HG02759 (cell line): Measurements from ENCODE around the gene MICU1.
"Not testable (repeated sequence)": the region's sequence is repeated elsewhere in the genome, so short reads cannot be mapped to it uniquely, and the experiment has no call there.

Experiments
- ATAC-seq: cut with Tn5 transposase; IDR thresholded peaks from one replicate; pipeline ENCODE4 v1.9.1; 2021; ENCODE audit warnings: mild to moderate bottlenecking, moderate library complexity; ENCODE audit not compliant: unreplicated experiment

MICU1 gene, protein sequence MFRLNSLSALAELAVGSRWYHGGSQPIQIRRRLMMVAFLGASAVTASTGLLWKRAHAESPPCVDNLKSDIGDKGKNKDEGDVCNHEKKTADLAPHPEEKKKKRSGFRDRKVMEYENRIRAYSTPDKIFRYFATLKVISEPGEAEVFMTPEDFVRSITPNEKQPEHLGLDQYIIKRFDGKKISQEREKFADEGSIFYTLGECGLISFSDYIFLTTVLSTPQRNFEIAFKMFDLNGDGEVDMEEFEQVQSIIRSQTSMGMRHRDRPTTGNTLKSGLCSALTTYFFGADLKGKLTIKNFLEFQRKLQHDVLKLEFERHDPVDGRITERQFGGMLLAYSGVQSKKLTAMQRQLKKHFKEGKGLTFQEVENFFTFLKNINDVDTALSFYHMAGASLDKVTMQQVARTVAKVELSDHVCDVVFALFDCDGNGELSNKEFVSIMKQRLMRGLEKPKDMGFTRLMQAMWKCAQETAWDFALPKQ

DNA sequence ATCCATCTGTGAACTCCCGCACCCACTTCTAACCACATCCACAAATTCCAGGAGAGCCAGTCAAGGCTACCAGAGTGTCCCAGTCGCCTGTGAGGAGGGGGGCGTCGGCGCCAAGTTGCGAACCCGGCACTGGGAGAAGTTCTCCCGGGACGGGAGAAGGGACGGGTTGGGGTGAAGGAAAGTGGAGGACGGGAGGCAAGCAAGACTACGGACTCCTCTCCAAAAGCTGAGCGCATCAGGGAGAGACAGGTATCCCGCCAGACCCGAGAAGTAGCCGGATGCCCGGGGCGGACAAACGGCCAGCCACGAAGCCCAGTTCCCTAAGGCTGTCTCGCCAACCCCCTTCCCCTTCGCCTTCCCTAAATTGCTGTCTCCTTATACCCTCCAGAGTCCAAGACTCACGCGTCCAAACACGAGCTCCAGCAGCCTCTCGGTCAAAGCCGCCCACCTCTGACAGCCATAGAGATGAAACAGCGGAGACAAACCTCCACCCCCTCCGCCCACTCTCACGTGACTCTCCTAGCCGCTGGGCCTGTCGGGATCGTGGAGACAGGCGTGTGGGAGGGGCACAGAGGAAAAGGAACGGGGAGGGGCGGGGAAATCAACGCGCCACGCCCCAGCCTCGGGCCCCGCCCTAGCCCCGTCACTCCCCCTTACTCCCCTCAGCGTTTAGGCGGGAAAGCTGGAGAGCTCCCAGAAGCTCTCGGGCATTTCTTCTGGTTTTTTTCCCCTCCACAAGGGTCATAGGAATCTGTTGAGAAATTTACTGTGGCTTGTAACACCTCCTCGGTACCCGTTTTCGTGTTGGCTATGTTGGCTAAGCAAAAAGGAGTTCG, at the start of gene MICU1:
Gene MICU1 (minus strand): TSS at position 472 of the 836 bp plus-strand sequence. CDS start 59,286 bp downstream, outside the sequence.
- peak; percentile 95 for ATAC-seq

- not testable (repeated sequence) for ATAC-seq
Measured at GRCh38 chr10:72674174-72674573, 48.3 kb upstream of the MICU1 start.

- ATAC-seq: no peak
Measured at GRCh38 chr10:72673280-72673679, 47.4 kb upstream of the MICU1 start.

DNA sequence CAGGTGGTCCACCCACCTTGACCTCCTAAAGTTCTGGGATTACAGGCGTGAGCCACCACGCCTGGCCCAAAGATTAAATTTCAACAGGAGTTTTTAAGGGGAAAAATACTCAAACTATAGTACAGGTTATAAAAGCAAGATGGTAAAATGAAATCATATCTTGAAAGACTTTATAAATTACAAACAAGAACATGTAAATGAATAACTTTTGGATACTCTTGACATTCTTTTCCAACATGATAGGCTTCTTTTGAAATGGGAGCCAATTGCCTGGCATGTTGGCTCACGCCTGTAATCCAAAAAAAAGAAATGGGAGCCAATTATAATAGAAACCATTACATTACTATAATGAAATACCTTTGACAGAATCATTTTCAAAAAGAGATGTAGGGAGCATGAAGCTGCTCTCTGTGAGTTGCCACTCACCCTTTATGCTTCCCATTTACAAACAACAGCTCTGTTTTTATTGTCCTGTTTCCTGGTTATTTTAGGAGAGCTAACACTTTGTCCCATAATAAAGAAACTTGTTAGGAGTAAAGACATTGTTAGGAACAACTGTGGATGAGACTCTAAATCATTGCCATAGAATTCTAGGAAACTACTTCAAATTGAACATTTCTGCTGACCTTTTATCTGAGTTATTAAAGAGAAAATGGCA, 41.5 kb upstream of the MICU1 start:
- no peak for ATAC-seq

DNA sequence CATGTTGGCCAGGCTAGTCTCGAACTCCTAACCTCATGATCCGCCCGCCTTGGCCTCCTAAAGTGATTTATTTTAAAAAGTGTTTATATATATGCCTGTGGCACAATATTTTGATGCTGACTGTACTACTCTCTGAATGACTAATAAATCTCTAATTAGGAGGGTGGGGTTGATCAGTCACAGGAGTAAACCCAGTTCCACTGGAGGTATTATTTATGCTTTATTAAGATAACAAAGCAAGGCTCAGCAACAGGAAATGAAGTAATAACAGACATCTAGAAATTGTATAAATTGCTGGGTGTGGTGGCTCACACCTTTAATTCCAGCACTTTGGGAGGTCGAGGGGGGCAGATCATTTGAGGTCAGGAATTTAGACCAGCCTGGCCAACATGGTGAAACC, 40.0 kb upstream of the MICU1 start:
- no peak for ATAC-seq

- no peak for ATAC-seq
Measured at GRCh38 chr10:72663971-72664370, 38.1 kb upstream of the MICU1 start.

DNA sequence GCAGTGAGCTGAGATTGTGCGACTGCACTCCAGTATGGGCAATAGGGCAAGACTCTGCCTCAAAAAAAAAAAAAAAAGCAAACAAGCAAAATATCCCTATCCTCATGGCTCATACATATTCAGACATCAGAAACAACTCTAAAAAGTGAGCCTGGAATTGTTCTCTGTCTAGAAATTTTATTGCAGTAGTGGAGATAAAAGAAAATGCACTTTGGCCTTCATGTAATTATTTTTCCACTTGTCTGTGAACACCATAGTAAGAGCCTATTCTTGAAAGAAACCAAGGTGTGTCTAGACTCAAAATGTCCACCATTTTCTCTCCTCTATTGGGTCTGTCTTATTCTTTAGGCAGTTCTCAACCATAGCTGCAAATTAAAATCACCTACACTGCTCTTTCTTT, 35.6 kb upstream of the MICU1 start:
- ATAC-seq: no peak

DNA sequence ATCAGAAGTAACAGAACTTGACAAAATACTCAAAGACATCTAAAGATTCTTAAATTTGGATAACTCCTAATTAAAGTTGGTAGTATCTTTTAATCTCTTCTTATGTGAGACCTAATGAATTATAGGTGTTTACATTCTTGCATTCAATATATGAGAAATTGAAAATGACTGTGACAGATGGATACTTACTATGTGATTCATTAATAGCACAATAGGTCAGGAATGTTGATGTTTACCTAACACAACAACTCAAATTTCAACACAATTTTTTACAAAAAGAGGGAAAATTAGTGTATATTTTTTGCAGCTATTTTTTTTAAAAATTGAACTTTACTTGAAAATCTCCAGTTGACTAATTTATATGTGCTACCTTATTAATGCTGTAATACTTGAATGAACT, 34.3 kb upstream of the MICU1 start:
- no peak for ATAC-seq

DNA sequence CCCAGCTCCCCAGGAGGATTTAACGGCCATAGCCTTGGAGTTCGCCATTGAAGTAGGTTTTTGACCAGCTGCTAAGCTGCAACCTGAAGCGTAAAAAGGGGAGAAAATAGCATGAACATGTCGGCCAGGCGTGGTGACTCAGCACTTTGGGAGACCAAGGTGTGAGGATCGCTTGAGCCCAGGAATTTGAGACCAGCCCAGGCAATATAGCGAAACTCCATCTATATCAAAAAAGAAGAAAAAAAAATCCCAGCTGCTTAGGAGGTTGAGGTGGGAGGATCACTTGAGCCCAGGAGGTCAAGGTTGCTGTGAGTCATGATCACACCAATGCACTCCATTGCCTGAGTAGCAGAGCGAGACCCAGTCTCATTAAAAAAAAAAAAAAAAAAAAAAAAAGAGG, 33.8 kb upstream of the MICU1 start:
- ATAC-seq: no peak

- ATAC-seq: no peak
Measured at GRCh38 chr10:72658696-72659400, 33.0 kb upstream of the MICU1 start.

DNA sequence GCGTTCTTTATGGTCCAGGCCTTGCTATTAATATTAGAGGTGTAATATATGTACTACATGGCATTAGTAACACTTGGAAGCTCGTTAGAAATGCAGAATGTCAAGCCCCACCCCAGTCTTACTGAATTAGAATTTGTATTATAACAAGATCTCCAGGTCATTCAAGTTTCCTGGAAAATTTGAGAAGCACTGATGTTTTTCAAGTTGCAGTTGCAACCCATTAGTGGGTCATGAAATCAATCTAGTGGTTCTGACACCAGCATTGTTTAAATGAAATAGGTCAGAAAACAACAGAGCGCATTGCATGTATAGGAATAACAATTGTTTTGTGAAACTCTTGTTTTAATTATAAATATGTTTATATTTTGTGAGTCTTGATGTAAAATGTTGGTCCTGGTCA, 28.8 kb upstream of the MICU1 start:
- no peak for ATAC-seq

DNA sequence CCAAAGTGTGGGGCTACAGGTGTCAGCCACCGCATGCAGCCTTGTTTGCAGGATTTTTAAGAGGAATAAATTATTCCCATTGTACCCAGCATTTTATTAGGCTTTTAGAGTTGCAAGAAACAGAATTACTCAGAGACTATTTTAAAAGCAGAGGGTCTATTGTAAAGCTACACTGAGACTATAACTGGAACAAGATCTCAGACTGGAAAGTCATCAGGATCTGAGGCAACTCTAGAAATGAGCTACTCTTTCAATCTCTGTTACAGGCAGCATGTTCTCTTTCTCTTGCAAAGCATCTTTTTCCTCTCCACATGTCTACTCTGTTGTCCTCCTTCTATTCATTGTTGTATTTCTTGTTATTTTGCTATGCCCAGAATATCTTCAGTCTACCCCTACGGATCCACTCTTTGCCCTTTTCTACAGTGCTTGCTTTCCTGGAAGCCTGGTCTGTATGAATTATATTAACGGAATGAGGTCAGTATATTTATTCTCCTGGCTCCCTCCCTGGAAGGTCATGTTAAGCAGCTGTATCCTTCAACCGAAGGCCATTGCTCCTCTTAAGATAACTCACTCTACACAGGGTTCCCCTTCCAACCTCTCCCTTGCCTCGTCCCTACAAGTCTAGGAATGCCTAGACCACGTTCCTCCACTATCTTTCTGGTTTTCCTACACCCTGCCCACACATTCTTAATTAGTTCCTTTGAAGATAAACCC, 27.7 kb upstream of the MICU1 start:
- ATAC-seq: no peak

DNA sequence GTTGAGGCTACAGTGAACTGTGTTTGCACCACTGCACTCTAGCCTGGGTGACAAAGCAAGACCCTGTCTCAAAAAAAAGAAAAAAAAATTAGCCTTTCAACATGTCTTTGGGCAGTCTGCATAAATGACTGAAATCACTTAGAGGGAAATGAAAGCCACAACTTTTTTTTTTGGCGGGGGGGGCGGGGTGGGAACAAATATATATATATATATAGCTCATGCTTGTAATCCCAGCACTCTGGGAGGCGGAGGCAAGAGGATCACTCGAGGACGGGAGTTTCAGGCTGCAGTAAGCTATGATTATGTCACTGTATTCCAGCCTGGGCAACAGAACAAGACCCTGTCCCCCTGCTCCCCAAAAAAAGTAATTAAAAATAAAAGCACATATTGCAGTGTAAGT, 23.4 kb upstream of the MICU1 start:
- ATAC-seq: no peak

DNA sequence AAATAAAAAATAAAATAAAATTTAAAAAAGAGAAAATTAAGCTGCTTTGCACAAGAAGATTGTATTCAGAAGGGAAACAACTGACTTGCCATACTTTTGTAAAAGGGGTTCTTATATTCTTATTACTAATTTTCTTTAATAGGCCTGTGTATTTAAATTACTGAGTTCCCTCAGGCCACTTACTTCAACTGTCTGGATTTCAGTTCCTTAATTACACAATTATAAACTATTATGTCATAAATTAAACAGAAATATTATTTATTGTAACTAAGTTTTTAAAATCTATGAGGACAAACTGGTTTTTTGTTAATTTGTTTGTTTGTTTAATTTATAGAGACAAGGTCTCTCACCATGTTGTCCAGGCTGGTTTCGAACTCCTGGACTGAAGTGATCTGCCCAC, 22.4 kb upstream of the MICU1 start:
- no peak for ATAC-seq

- not testable (repeated sequence) for ATAC-seq
Measured at GRCh38 chr10:72646971-72647370, 21.1 kb upstream of the MICU1 start.

- no peak for ATAC-seq
Measured at GRCh38 chr10:72645263-72645858, 19.5 kb upstream of the MICU1 start.

DNA sequence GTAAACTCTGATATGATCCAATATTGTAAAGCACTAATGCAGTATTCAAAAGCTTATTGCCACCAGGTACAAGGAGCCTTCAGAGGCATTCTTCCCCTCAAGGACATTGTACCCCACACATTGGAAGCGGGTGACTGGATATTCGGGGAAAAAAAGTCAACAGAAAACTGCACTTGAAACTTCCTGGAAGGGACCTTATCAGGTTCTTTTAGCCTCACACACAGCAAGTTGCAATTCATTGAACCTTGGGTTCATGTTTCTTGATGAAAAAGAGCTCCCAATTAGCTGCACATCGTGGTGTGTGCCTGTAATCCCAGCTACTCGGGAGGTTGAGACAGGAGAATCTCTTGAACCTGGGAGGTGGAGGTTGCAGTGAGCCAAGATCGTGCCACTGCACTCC, 16.4 kb upstream of the MICU1 start:
- no peak for ATAC-seq

- no peak for ATAC-seq
Measured at GRCh38 chr10:72639441-72639873, 13.6 kb upstream of the MICU1 start.

DNA sequence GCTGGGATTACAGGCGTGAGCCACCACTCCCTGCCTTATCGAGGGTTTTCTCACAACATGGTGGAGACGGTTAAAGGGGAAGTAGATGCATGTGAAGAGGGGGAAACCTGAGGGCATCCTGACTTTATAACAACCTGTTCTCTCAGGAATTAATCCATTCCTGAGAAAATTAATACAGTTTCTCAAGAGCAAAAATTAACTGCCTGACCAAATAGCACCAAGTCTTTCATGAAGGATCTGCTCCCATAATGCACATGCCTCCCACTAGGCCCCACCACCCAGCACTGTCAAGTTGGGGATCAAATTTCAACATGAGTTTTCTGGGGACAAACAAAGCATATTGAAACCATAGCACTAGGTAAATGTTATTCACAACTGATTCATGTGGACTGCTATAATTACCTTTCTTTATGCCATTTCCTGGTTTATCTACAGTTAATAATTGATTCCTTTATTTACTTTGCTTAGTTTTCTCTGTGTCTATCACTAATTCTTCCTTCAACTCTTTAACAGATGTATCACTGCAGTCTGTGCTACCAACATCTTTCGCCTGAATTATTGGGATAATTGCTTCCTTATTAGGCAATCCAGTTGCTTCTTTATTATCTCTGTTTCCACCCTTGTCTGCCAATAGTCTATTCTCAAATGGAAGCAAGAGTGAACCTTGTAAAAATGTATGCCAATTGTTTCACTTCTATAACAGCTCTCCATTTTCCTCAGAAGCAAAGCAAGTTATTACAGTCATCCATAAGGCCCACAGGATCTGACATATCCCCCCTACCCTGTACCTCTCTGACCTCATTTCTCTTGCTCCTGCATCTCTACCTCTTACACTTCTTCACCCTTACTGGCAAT, 12.9 kb upstream of the MICU1 start:
- no peak for ATAC-seq
